ENCODE measurements around the gene ARL2. TPM values are rescaled to one million over a fixed set of nuclear protein-coding genes. Genes with fewer than 3 reads are reported as not detected.
A peak's percentile ranks its signal among the peaks of the same experiment; 100 is the strongest.

The ARL2 gene
- total RNA-seq, 2 experiments from 2014 or later, result 134 to 135 TPM

DNA sequence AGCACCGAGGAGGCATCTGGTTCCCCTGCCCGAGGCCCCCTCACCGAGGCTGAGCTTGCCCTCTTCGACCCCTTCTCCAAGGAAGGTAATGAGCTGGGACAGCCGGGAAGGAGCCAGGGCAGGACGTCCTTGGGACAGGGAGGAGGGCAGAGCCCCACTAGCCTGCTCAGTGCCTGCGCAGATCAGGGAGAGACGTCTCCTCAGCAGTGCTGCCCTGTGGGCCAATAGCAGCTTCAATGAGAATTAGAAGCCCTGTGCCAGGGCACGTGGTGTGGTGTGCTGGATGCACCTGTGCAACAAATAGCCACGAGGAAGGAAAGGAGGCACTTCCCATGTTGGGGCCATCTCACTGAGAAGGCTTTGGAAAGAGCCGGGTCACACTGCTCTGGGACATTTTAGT, 21.6 kb downstream of the ARL2 start:
- Mint-ChIP-seq H3K9me3 (no peaks in the 10 kb centered on the region), H3K4me1 (ENCODE audit: low read depth) (peaks cover 4% of the 10 kb centered on the region)
- CTCF ChIA-PET, result no interaction called here

DNA sequence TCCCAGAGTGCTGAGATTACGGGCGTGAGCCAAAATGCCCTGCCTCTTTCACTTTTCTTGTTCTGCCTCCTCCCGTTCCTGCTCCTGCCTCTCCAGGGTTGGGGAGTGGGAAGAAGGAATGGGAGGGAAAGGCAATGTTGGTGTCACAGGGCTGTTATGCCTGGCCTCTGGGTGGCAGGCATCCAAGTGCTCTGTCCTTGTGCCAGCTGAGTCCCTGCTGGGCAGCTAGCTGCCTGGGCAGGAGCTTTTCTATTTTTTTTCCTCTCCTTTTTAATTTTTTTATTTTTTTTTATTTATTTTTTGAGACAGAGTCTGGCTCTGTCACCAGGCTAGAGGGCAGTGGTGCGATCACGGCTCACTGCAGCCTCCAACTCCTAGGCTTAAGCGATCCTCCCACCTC, 23.0 kb downstream of the ARL2 start:
- no peak overlapping the region for H3K4me3 Mint-ChIP-seq
- CTCF ChIA-PET, result interaction anchor here (0.5 kb wide), 1 partner anchor 252 kb away, joined by 3 read pairs; no protein-coding TSS in a partner anchor
- H3K36me3 Mint-ChIP-seq (ENCODE audit: low read depth), result peaks cover 2% of the 10 kb centered on the region
- H3K4me1 Mint-ChIP-seq (ENCODE audit: low read depth), result peaks cover 7% of the 10 kb centered on the region
- H3K27me3 Mint-ChIP-seq (ENCODE audit: low read depth), result no peaks in the 10 kb centered on the region
- intact Hi-C loops (cut with micrococcal nuclease), result no loop called here
- H3K9me3 Mint-ChIP-seq, result no peaks in the 10 kb centered on the region
- no peak for DNase-seq
- H3K27ac Mint-ChIP-seq, result no peak overlapping the region

More for the DNA sequence above, 21.6 kb downstream of the ARL2 start:
- no peak overlapping the region for H3K27ac Mint-ChIP-seq
- DNase-seq, result no peak
- peaks cover 2% of the 10 kb centered on the region for H3K36me3 Mint-ChIP-seq (ENCODE audit: low read depth)
- H3K4me3 Mint-ChIP-seq, result no peak overlapping the region
- no peaks in the 10 kb centered on the region for H3K27me3 Mint-ChIP-seq (ENCODE audit: low read depth)
- intact Hi-C loops (cut with micrococcal nuclease), result no loop called here

DNA sequence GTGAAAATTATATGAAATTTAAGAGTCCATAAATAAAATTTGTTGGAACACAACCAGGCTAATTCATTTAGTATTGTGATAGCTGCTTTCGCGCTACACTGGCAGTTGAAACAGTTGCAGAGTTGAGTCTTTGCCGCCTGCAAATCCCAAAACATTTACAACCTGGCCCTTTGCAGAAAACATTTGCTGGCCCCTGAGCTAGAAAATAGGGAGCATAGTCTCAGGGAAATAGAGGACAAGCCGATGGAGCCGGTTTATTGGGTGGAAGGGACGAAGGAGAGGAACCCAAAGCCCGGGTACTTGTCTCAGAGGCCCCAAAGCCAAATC, 26.5 kb downstream of the ARL2 start:
- Mint-ChIP-seq H3K36me3 (ENCODE audit: low read depth) (peaks cover 4% of the 10 kb centered on the region), H3K27ac (peak overlapping the region; percentile 98), H3K27me3 (ENCODE audit: low read depth) (no peaks in the 10 kb centered on the region), H3K4me1 (ENCODE audit: low read depth) (peaks cover 17% of the 10 kb centered on the region), H3K4me3 (peak overlapping the region; percentile 92), H3K9me3 (no peaks in the 10 kb centered on the region)
- CTCF ChIA-PET, result interaction anchor here (0.5 to 1.7 kb wide), 4 partner anchors 14 to 38 kb away, joined by 3 to 6 read pairs (median 3); partner anchors contain the start of gene ARL2
- intact Hi-C loops (cut with micrococcal nuclease), result loop anchor here (1.0 to 2.0 kb wide), 4 partner anchors 13 to 116 kb away; partner anchors contain the start of genes CDCA5, PPP2R5B, SNX15 and TM7SF2
- no peak for DNase-seq

DNA sequence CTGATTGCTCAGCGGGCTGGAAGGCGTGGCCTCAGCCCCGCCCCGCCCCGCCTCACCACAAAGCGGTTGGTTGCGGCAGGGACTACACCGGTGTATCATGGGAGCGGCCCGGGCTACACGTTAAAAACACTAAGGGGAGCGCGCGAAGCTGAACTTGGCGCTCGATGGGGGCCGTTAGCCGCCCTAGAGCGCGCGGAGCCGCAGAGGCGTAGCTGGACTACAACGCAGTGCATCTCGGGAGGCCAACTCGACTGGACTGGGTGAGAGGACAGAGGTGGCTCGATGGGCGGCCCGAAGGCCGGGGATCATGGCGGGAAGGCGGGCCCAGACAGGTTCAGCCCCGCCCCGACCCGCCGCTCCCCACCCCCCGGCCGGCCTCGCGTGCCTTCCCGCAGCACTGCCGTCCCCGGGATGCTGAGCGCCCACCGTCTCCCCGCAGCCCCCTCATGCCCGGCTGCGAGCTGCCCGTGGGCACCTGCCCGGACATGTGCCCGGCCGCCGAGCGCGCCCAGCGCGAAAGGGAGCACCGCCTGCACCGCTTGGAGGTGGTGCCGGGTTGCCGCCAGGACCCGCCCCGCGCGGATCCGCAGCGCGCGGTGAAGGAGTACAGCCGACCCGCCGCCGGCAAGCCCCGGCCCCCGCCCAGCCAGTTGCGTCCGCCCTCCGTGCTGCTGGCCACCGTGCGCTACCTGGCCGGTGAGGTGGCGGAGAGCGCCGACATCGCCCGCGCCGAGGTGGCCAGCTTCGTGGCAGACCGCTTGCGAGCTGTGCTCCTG, 27.1 kb downstream of the ARL2 start, which contains the start of gene SAC3D1:
SAC3D1 (plus strand) TSS at position 364 of the 776 bp plus-strand sequence; CDS start at position 447, 83 bp downstream.
- peak; percentile 94 for DNase-seq
- H3K4me3 Mint-ChIP-seq, result peak within 1 kb of the TSS; percentile 92

DNA sequence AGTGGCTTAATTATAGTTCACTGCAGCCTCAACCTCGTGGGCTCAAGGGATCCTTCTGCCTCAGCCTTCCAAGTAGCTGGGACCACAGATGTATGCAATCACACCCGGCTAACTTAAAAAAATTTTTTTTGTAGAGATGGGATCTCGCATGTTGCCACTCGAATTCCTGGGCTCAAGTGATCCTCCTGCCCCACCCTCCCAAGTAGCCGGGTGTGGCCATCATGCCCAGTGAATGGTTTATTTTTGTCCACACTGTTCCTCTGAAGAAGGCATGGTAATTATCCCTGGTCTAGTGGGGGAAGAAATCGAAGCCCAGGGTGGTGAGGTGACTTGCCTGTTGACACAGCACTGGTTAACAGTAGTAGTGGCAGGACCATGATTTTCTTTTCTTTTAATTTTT, 28.9 kb downstream of the ARL2 start:
- intact Hi-C loops (cut with micrococcal nuclease), result no loop called here
- no peak for DNase-seq
- peaks cover 6% of the 10 kb centered on the region for H3K36me3 Mint-ChIP-seq (ENCODE audit: low read depth)
- CTCF ChIA-PET, result no interaction called here
- H3K9me3 Mint-ChIP-seq, result no peaks in the 10 kb centered on the region
- H3K4me1 Mint-ChIP-seq (ENCODE audit: low read depth), result peaks cover 34% of the 10 kb centered on the region
- no peak overlapping the region for H3K27ac Mint-ChIP-seq
- peak overlapping the region; percentile 86 for H3K4me3 Mint-ChIP-seq
- no peaks in the 10 kb centered on the region for H3K27me3 Mint-ChIP-seq (ENCODE audit: low read depth)

More for the DNA sequence above, 27.1 kb downstream of the ARL2 start, which contains the start of gene SAC3D1:
- Mint-ChIP-seq H3K9me3 (no peaks in the 10 kb centered on the region), H3K4me1 (ENCODE audit: low read depth) (peaks cover 19% of the 10 kb centered on the region), H3K27ac (peak within 1 kb of the TSS; percentile 98), H3K36me3 (ENCODE audit: low read depth) (peaks cover 4% of the 10 kb centered on the region), H3K27me3 (ENCODE audit: low read depth) (no peaks in the 10 kb centered on the region)
- intact Hi-C loops (cut with micrococcal nuclease), result loop anchor here (1.0 to 2.0 kb wide), 5 partner anchors 14 to 117 kb away; partner anchors contain the start of genes ARL2, CDCA5, PPP2R5B and SNX15
- CTCF ChIA-PET, result interaction anchor here (0.5 to 1.7 kb wide), 4 partner anchors 15 to 37 kb away, joined by 3 to 6 read pairs (median 3); partner anchors contain the start of gene ARL2

DNA sequence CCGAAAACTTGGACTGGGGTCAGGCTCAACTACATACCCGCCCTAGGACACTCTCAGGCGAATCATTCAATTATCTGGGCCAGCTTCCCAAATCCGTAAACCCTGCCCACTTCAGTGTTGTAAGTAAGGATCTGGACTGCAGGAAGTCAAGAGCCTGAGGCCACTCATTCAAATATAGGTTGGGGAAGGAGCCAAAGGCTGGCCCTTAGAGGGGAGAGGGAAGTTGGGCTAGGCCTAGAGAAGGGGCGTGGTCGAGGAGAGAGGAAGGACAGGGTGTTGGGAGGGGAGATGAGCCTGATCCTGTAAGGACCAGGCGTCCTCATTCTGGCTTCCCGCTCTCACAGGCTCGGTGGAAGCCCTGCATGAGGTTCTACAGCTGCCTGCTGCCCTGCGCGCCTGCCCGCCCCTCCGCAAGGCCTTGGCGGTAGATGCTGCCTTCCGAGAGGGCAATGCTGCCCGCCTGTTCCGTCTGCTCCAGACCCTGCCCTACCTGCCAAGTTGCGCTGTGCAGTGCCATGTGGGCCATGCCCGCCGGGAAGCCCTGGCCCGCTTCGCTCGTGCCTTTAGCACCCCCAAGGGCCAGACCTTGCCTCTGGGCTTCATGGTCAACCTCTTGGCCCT, 30.0 kb downstream of the ARL2 start:
- peaks cover 5% of the 10 kb centered on the region for H3K36me3 Mint-ChIP-seq (ENCODE audit: low read depth)
- H3K27ac Mint-ChIP-seq, result no peak overlapping the region
- no peaks in the 10 kb centered on the region for H3K9me3 Mint-ChIP-seq
- no peak for DNase-seq
- H3K27me3 Mint-ChIP-seq (ENCODE audit: low read depth), result no peaks in the 10 kb centered on the region
- intact Hi-C loops (cut with micrococcal nuclease), result no loop called here
- H3K4me3 Mint-ChIP-seq, result no peak overlapping the region
- peaks cover 38% of the 10 kb centered on the region for H3K4me1 Mint-ChIP-seq (ENCODE audit: low read depth)
- CTCF ChIA-PET, result no interaction called here

DNA sequence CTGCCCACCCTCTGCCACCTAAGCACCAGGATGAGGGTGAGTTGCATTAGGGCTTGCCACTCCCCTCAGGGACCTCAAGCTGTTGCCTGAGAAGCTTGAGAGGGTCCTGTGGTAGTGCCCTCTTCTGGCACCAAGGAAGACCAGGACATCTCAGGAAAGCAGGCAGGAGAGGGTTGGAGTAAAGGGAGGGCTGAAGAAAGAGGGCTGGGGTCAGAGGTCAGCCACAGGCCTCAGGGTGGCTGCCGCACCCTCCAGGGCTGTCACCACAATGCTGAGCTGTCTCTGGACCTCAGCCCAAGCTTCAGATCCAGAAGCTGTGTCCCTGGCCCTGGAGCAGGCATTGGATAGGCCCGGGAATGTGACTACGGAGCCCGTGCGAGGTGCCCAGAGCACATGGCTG, 31.1 kb downstream of the ARL2 start:
- H3K27me3 Mint-ChIP-seq (ENCODE audit: low read depth), result no peaks in the 10 kb centered on the region

DNA sequence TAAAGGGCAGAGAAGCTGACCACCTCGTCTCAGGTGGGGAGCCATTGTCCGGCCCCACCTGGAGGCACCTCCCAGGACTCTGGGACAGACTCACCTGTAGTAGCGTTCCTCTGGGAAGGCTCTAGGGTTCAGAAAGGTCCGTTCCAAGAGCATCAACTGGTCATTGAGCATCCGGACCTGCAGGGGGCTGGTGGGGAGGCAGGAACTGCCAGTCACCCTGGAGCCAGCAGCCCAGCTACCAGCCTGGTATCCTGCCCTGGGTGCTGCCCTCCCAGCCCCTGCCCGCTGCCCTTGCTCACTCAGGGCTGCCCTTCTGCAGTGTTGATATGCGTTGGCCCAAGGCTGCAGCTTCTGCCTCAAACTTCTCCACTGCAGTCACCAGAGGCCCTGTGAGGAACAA, 31.8 kb downstream of the ARL2 start:
- intact Hi-C loops (cut with micrococcal nuclease), result loop anchor here (2.0 kb wide), 1 partner anchor 29 kb away; no protein-coding TSS in a partner anchor
- no peak overlapping the region for H3K27ac Mint-ChIP-seq
- no peak overlapping the region for H3K4me3 Mint-ChIP-seq
- H3K27me3 Mint-ChIP-seq (ENCODE audit: low read depth), result no peaks in the 10 kb centered on the region
- peaks cover 5% of the 10 kb centered on the region for H3K36me3 Mint-ChIP-seq (ENCODE audit: low read depth)
- H3K4me1 Mint-ChIP-seq (ENCODE audit: low read depth), result peaks cover 33% of the 10 kb centered on the region
- no peaks in the 10 kb centered on the region for H3K9me3 Mint-ChIP-seq
- DNase-seq, result no peak
- CTCF ChIA-PET, result no interaction called here

More for the DNA sequence above, 31.1 kb downstream of the ARL2 start:
- peaks cover 35% of the 10 kb centered on the region for H3K4me1 Mint-ChIP-seq (ENCODE audit: low read depth)
- intact Hi-C loops (cut with micrococcal nuclease), result no loop called here
- H3K4me3 Mint-ChIP-seq, result no peak overlapping the region
- no peak overlapping the region for H3K27ac Mint-ChIP-seq
- H3K9me3 Mint-ChIP-seq, result no peaks in the 10 kb centered on the region
- CTCF ChIA-PET, result no interaction called here
- no peak for DNase-seq
- H3K36me3 Mint-ChIP-seq (ENCODE audit: low read depth), result peaks cover 5% of the 10 kb centered on the region

DNA sequence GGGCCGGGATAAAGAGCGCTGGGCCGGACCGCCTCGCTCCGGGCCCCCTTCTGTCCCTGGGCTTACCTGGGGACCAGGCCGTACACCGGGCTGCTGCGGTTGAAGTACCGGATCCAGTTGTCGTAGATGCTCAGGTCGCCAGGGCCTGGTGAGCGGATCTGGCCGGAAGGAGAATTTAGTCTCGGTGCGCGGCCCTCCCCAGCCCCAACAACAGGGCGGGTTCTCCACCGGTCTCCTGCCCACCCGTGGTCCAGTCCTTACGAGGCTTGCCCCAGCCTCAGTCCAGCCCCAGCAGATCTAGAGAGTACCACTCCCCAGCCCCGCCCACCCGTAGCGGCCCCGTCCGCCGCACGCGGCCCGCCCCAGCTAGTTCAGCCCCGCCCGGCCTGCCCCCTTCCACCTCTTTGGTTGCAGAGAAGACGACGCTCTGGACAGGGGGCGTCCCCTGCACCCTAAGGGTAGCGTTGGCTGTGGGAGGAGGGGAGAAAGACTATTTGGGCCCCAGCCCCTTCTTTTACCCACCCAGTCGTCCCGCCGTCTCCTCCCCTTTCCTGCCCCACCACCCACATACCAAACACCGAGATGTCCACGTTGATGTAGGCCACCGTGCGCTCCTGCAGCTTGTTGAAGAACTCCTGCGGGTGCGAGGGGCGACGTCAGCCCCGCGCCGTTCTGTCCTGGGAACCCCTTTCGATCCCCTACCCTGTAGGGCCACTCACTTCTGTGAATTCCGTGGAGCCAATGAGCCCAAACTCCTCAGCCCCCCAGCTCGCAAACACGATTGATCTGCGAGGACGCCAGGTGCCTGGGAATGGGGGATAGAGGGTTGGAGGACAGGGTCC, 33.8 kb downstream of the ARL2 start:
- CTCF ChIA-PET, result interaction anchor here (0.7 kb wide), 1 partner anchor 18 kb away, joined by 3 read pairs; no protein-coding TSS in a partner anchor
- no peaks in the 10 kb centered on the region for H3K27me3 Mint-ChIP-seq (ENCODE audit: low read depth)
- intact Hi-C loops (cut with micrococcal nuclease), result loop anchor here (2.0 kb wide), 1 partner anchor 27 kb away; no protein-coding TSS in a partner anchor
- peak; percentile 24 for DNase-seq
- H3K36me3 Mint-ChIP-seq (ENCODE audit: low read depth), result peaks cover 5% of the 10 kb centered on the region
- peak overlapping the region; percentile 70 for H3K4me3 Mint-ChIP-seq
- H3K4me1 Mint-ChIP-seq (ENCODE audit: low read depth), result peaks cover 23% of the 10 kb centered on the region
- H3K27ac Mint-ChIP-seq, result peak overlapping the region; percentile 18
- H3K9me3 Mint-ChIP-seq, result no peaks in the 10 kb centered on the region

DNA sequence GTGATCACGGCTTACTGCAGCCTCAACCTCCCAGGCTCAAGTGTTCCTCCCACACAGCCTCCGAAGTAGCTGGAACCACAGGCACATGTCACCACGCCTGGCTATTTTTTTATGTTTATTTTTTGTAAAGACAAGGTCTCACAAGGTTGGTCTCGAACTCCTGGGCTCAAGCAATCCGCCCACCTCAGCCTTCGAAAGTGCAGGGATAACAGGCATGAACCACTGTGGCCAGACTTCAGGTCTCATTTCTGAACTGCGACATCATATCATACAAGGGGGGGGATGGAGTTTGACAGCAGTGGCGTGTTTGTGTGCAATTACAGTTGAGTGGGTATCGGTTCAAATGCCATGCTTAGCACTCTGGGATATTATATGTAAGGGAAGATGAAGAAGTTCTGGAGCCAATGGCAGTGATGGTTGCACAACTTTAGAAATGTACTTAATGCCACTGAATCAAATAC, 37.5 kb downstream of the ARL2 start:
- intact Hi-C loops (cut with micrococcal nuclease), result no loop called here
- no peak for DNase-seq
- CTCF ChIA-PET, result interaction anchor here (0.6 to 0.7 kb wide), 3 partner anchors 14 to 269 kb away, joined by 3 to 4 read pairs (median 3); no protein-coding TSS in a partner anchor
- Mint-ChIP-seq H3K36me3 (ENCODE audit: low read depth) (peaks cover 2% of the 10 kb centered on the region), H3K27me3 (ENCODE audit: low read depth) (no peaks in the 10 kb centered on the region), H3K4me1 (ENCODE audit: low read depth) (peaks cover 36% of the 10 kb centered on the region), H3K4me3 (no peak overlapping the region), H3K27ac (no peak overlapping the region), H3K9me3 (no peaks in the 10 kb centered on the region)

DNA sequence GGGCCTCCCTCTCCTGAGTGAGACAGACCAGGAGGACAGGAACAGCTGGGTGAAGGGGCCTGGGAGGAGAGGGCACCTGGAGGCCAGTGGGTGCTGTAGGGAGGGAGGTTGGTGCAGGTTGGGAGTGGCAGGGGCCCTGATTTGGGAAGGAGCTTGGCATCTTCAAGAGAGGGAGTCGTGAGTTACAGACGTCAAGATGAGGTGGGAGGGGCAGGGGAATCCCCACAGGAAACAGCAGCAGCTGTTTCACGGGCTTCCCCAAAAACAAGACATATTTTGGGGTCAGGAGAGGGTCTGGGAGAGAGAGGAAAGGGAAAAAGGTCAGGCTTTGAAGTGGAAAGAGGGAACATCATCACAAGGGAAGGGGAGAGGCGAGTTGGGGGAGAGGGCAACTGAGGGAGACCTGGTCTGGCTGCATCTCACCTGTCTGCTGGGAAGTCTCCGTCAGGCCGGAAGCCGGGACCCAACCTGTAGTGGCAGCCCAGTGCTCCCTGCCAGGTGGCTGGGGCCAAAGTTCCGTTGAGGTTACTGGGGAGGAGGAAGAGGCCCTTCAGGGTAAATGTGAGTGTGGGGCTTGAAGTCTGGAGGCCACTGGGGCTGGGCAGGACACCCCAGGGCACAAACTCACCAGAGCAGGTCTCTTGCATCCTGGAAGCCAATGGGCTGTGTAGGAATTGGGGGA, 40.0 kb downstream of the ARL2 start:
- CTCF ChIA-PET, result no interaction called here
- Mint-ChIP-seq H3K27ac (peak overlapping the region; percentile 22), H3K4me1 (ENCODE audit: low read depth) (peaks cover 21% of the 10 kb centered on the region), H3K9me3 (no peaks in the 10 kb centered on the region), H3K27me3 (ENCODE audit: low read depth) (no peaks in the 10 kb centered on the region), H3K4me3 (peak overlapping the region; percentile 22), H3K36me3 (ENCODE audit: low read depth) (no peaks in the 10 kb centered on the region)
- DNase-seq, result peak; percentile 55
- intact Hi-C loops (cut with micrococcal nuclease), result no loop called here

Measured in activated naive CD4-positive, alpha-beta T cell treated with anti-CD3 and anti-CD28 coated beads for 36 hours (primary cell).